Astrocyte of the spinal cord (primary cell): Measurements from ENCODE around the gene DIAPH2.

Experiments used
- DNase-seq: peaks from one replicate; pipeline ENCODE4 v3.0.0; 2011; ENCODE audit warnings: low read depth, low spot score
- H3K4me3 ChIP-seq: 2 replicates; pipeline ENCODE4 v1.5.1; 2011; ENCODE audit warnings: low read depth, mild to moderate bottlenecking, low read length, moderate library complexity
- in situ Hi-C: cut with HindIII; loops from 2 replicates; pipeline ENCODE4 v1.10.0; 2017; ENCODE audit warnings: low sequenced_read_pairs
- TF ChIP-seq, protein P1 (sequence below): IDR thresholded peaks from 2 replicates; pipeline ENCODE4 v1.5.1; 2012; ENCODE audit warnings: low read depth, mild to moderate bottlenecking, low read length, inconsistent platforms

Gene DIAPH2

DNA sequence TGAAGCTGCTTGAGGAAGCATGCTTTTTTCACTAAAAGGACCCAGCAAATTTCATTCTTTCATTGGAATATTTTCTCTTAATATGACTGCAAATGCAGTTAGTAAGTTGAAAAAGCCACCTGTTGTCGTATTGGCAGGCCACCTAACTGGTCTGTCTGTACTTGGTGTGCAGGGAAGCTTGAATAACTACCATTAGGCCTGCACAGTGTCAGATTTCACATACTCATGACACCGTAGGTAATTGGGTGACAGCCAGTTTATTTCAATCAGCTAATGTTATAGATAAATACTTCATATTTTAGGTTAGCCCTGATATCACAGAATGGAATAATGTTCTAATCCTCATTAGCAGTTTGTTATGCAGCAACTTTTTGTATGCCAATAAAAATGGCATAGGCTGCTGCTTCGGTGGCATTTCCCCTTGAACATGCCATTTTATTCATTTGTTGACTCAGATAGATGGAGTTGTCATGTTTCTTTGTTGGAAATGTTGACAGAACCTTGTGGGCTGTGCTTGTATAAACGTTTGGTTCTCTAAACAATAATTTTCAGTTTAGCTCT is 372.8 kb downstream of the DIAPH2 start:
- in situ Hi-C loops = no loop called here
- no peak overlapping the region for H3K4me3 ChIP-seq
- TF ChIP-seq, protein P1, sequence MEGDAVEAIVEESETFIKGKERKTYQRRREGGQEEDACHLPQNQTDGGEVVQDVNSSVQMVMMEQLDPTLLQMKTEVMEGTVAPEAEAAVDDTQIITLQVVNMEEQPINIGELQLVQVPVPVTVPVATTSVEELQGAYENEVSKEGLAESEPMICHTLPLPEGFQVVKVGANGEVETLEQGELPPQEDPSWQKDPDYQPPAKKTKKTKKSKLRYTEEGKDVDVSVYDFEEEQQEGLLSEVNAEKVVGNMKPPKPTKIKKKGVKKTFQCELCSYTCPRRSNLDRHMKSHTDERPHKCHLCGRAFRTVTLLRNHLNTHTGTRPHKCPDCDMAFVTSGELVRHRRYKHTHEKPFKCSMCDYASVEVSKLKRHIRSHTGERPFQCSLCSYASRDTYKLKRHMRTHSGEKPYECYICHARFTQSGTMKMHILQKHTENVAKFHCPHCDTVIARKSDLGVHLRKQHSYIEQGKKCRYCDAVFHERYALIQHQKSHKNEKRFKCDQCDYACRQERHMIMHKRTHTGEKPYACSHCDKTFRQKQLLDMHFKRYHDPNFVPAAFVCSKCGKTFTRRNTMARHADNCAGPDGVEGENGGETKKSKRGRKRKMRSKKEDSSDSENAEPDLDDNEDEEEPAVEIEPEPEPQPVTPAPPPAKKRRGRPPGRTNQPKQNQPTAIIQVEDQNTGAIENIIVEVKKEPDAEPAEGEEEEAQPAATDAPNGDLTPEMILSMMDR = no peak
- DNase-seq = no peak

DNA sequence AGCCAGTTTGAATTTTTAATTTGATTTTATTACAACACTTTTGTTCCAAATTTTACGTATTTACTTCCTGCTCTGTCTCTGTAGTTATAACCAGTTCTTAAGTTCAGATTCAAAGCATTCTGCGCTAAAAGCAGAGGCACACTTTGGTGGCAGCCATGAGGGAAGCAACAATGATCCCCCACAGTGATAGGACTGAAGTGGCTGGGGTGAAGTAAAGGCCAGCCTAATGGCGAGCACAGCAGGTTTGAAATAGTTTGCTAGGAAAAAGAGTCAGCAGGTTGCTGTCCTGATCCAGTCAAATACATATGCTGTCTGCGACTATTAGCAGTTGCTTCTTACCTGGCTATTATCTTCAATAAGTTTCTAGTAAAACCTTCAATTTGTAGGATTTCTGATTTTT is 375.4 kb downstream of the DIAPH2 start:
- no peak for DNase-seq
- in situ Hi-C loops = no loop called here
- TF ChIP-seq, protein P1 = no peak
- H3K4me3 ChIP-seq = no peak overlapping the region

DNA sequence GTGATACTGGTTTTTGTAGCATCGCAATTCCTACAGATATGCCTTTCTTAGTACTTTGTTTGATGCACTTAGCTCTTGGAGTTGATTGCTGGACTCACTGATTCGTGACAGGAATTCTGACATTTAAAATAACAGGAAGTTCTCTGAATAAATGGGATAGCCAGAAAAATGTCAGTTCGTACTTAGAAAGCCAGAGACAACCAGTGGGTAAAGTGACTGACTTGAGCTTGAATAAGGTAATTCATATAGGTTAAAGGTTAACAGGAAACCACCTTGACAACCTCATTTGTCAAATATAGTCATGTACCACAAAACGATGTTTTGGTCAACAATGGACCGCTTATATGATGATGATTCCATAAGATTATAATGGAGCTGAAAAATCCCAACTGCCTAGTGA is 380.4 kb downstream of the DIAPH2 start:
- in situ Hi-C loops = no loop called here
- DNase-seq = no peak
- no peak overlapping the region for H3K4me3 ChIP-seq
- TF ChIP-seq, protein P1 = no peak

DNA sequence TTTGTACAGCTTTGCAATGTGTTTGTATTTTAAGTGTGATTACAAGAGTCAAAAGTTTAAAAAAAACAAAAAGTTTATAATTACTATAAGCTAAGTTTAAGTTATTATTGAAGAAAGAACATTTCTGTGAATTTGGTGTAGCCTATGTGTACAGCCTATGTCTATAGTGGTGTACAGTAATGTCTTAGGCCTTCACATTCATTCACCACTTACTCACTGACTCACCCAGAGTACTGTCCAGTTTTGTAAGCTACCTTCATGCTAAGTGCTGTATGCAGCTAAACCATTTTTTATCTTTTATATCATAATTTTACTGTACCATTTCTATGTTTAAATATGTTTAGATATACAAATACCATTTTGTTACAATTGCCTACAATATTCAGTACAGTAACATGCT is 381.3 kb downstream of the DIAPH2 start:
- TF ChIP-seq, protein P1 = no peak
- no peak overlapping the region for H3K4me3 ChIP-seq
- DNase-seq = no peak
- in situ Hi-C loops = no loop called here

DNA sequence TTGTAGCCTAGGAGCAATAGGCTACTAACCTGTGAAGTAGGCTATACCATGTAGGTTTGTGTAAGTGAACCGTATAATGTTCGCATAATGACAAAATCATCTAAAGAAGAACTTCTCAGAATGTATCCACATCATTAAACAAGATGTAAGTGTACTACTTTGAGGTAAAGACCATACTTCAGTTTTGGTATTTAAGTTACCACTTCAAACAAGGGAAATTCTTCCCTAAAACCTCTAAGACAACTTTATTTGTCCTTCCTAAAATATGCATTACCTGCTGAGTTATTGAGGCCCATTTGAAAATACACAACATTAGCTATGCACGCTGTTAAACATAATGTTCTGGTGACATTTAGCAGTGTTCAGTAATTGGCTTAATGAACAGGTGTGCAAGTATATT is 381.7 kb downstream of the DIAPH2 start:
- TF ChIP-seq, protein P1 = no peak
- DNase-seq = no peak
- in situ Hi-C loops = no loop called here
- H3K4me3 ChIP-seq = no peak overlapping the region

DNA sequence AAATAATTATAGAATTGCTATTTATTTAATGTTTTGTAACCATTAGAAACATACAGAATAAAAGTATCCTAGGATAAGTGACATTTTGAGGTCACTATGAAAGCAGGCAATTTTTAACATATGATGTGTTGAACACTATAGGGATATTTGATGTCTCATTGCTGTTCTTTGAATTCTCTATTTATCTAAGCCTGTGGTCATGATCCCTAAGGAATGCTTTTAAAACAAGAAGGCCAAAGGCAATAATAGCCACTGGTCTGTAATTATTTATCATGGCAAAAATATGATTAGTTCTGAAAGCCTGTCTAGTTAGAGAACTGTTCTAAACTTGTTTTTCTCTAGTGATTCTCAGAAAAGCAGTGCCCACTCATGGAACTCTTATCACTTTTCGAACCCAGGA is 385.7 kb downstream of the DIAPH2 start:
- in situ Hi-C loops = no loop called here
- TF ChIP-seq, protein P1 = no peak
- DNase-seq = peak; percentile 6
- H3K4me3 ChIP-seq = no peak overlapping the region

DNA sequence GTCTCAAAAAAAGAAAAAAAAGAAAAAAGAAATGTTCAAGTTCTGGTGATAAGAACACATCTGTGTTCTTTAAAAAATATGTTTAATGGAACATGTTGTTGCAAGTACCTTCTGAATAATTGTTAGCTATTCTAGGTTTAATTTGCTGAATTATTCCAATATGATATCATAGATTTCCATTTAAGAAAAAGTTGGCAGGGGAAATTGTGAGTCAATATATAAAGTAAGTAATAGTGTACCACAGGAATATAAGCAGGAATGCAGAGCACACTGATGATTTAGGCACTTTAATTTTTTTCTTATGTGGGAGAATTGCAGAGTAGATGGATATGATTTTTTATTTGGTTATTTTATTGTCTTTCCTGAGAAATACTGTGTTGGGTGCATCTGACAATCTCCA is 389.8 kb downstream of the DIAPH2 start:
- in situ Hi-C loops = no loop called here
- DNase-seq = peak; percentile 12
- TF ChIP-seq, protein P1 = no peak
- H3K4me3 ChIP-seq = no peak overlapping the region
